A549 (cell line): Measurements from ENCODE around the gene SLC35A4.

Experiments used
- FOSL2 ChIP-seq, 2 experiments: fragments of 450-650 bp in 1 of 2; fragments of >200 bp in 1 of 2; sonication (Bioruptor Twin) in 1 of 2; formaldehyde crosslinking; IDR thresholded peaks; 2 replicates each; pipeline versions ENCODE4 v1.5.0 to v1.6.1; 2016 to 2020; ENCODE audit warnings: mild to moderate bottlenecking in 1 of 2, moderate library complexity in 1 of 2
- NR3C1 ChIP-seq: fragments of >200 bp; sonication (Bioruptor Twin); formaldehyde crosslinking; IDR thresholded peaks from 3 replicates; pipeline ENCODE4 v1.6.1; 2017
- POLR2A ChIP-seq: IDR thresholded peaks from 2 replicates; pipeline ENCODE4 v1.6.1; 2012; ENCODE audit warnings: mild to moderate bottlenecking, low read length
- RAD21 ChIP-seq, 2 experiments: fragments of >200 bp in 1 of 2; sonication (Bioruptor Twin) in 1 of 2; formaldehyde crosslinking in 1 of 2; IDR thresholded peaks in 1 of 2; conservative IDR thresholded peaks in 1 of 2; 2 replicates in 1 of 2; 3 replicates in 1 of 2; pipeline ENCODE4 v1.6.1; 2012 to 2018; ENCODE audit warnings: inconsistent platforms in 1 of 2
- SMC3 ChIP-seq: fragments of >200 bp; sonication (Bioruptor Twin); formaldehyde crosslinking; IDR thresholded peaks from 3 replicates; pipeline ENCODE4 v1.6.1; 2018; ENCODE audit warnings: inconsistent platforms
- ZNF302 ChIP-seq: fragments of 250-450 bp; sonication (Bioruptor Pico); IDR thresholded peaks from 2 replicates; pipeline ENCODE4 v1.9.0; 2021; ENCODE audit warnings: inconsistent platforms, mild to moderate bottlenecking, moderate library complexity
- TF ChIP-seq, protein P1 (sequence below): fragments of >200 bp; sonication (Bioruptor Twin); formaldehyde crosslinking; IDR thresholded peaks from 3 replicates; pipeline ENCODE4 v1.5.1; 2016
- TF ChIP-seq, protein P2 (sequence below): IDR thresholded peaks from 2 replicates; pipeline ENCODE4 v1.6.1; 2012
- TF ChIP-seq, protein P3 (sequence below): fragments of 200-600 bp; sonication (generic); IDR thresholded peaks from 2 replicates; pipeline ENCODE4 v1.6.1; 2016; ENCODE audit warnings: antibody characterized with exemption, mild to moderate bottlenecking, moderate library complexity

DNA sequence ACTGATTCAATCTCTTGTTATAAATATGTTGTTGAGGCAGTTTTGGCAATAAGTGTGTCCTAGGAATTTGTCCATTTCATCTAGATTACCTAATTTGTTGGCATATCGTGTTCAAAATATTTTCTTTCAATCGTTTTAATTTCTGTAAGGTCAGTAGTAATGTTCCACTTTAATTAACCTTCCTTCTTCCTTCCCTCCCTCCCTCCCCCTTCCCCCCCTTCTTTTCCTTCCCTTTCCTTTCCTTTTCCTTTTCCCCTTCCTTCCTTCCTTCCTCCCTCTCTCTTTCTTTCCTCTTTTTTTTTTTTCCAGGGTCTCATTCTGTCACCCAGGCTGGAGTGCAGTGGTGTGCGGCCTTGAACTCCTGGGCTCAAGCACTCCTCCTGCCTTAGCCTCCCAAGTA lies 41.3 kb downstream of the SLC35A4 start:
- TF ChIP-seq ZNF302 (CRISPR knock-in tag) (no peak), POLR2A (no peak), RAD21 (conservative IDR thresholded peaks at IDR 0.05 in 1 of 2, IDR thresholded peaks at IDR 0.05 in 1 of 2) (no peak), FOSL2 (IDR thresholded peaks at IDR 0.05) (no peak), FOSL2 (CRISPR knock-in tag; IDR thresholded peaks at IDR 0.05) (no peak), NR3C1 (no peak), SMC3 (no peak)
- TF ChIP-seq, protein P1, sequence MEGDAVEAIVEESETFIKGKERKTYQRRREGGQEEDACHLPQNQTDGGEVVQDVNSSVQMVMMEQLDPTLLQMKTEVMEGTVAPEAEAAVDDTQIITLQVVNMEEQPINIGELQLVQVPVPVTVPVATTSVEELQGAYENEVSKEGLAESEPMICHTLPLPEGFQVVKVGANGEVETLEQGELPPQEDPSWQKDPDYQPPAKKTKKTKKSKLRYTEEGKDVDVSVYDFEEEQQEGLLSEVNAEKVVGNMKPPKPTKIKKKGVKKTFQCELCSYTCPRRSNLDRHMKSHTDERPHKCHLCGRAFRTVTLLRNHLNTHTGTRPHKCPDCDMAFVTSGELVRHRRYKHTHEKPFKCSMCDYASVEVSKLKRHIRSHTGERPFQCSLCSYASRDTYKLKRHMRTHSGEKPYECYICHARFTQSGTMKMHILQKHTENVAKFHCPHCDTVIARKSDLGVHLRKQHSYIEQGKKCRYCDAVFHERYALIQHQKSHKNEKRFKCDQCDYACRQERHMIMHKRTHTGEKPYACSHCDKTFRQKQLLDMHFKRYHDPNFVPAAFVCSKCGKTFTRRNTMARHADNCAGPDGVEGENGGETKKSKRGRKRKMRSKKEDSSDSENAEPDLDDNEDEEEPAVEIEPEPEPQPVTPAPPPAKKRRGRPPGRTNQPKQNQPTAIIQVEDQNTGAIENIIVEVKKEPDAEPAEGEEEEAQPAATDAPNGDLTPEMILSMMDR, result no peak
- TF ChIP-seq, protein P2, sequence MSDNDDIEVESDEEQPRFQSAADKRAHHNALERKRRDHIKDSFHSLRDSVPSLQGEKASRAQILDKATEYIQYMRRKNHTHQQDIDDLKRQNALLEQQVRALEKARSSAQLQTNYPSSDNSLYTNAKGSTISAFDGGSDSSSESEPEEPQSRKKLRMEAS, result no peak
- TF ChIP-seq, protein P3, sequence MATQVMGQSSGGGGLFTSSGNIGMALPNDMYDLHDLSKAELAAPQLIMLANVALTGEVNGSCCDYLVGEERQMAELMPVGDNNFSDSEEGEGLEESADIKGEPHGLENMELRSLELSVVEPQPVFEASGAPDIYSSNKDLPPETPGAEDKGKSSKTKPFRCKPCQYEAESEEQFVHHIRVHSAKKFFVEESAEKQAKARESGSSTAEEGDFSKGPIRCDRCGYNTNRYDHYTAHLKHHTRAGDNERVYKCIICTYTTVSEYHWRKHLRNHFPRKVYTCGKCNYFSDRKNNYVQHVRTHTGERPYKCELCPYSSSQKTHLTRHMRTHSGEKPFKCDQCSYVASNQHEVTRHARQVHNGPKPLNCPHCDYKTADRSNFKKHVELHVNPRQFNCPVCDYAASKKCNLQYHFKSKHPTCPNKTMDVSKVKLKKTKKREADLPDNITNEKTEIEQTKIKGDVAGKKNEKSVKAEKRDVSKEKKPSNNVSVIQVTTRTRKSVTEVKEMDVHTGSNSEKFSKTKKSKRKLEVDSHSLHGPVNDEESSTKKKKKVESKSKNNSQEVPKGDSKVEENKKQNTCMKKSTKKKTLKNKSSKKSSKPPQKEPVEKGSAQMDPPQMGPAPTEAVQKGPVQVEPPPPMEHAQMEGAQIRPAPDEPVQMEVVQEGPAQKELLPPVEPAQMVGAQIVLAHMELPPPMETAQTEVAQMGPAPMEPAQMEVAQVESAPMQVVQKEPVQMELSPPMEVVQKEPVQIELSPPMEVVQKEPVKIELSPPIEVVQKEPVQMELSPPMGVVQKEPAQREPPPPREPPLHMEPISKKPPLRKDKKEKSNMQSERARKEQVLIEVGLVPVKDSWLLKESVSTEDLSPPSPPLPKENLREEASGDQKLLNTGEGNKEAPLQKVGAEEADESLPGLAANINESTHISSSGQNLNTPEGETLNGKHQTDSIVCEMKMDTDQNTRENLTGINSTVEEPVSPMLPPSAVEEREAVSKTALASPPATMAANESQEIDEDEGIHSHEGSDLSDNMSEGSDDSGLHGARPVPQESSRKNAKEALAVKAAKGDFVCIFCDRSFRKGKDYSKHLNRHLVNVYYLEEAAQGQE, result no peak
